Cardiac septum (tissue), 1 donor: ENCODE data around the gene NXNL2. TPM values are rescaled to one million over a fixed set of nuclear protein-coding genes. Genes with fewer than 3 reads are reported as not detected.

Source experiments
- DNase-seq: peaks from one replicate; pipeline ENCODE4 v3.0.0-alpha.2; 2020; ENCODE audit warnings: low spot score
- intact Hi-C: fragments of 100-400 bp; cut with DNase I; formaldehyde crosslinking; loops from one replicate; pipeline ENCODE4 v1.14.0; 2022
- total RNA-seq: library from RNA; stranded (reverse); fragmentation: NEBNext Ultra II Directional; extraction: Animal tissue kit (Norgen Biotek cat#: 25700); gene quantifications from one replicate; pipeline ENCODE4 v1.2.1, GENCODE V29; 2021
- donor health status: DM: no; HTN: no; CAD: no.

The NXNL2 gene
- total RNA-seq, 1 donor from 2014 or later = not detected

GRCh38 chr9:88529496-88529895 lies 5.5 kb upstream of the NXNL2 start:
- no peak for DNase-seq
- intact Hi-C loops = no loop called here

DNA sequence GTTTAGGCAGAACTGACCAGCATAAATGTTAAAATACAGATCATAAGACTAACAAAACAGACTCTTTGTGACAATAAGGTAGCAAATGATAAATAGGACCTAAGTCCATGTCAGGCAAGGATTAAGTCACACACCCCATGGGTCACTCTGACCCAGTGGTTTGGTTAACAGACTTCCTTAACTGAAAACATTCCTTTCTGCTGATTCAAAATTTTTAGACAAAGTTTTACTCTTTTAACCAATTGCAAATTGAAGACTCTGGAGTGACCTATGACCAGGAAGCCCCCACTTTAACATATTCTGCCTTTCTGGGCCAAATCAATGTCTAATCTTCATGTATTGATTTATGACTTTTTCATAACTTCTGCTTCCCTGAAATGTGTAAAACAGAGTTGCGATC lies 4.9 kb upstream of the NXNL2 start:
- intact Hi-C loops = no loop called here
- DNase-seq = no peak

DNA sequence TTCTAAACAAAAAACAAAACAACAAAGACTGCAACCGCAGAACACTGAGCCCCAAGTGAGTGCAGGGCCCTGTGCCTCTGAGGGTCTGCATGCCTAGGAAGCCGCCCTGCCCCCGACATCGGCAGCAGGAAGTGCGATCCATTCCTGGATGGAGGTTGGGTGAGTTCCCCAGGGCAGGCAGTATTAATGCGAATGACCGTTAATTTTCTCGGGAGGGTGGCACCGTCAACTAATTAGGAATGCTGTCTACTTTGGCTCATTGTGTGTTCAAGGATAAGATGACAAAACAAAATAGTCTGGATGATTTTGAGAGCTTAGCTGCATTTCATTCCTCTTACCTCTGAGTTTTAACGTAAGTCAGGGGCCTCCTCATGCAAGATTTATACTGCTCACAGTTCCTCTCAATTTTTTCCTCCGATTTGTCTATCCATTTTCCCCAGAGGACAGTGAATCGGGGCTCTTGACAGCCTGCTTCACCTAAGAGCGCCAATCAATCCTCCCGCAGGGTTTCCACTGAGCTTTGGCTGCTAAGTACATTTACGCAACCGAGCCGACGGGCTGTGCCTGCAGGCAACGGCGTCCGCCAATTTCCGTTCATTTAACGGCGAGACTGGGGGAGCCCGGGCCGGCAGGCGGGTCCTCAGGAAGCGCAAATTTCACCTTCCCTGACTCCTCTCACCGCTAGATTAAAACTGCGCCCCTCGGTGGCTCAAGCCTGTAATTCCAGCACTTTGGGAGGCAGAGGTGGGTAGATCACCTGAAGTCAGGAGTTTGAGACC lies 2.9 kb upstream of the NXNL2 start:
- intact Hi-C loops = no loop called here

DNA sequence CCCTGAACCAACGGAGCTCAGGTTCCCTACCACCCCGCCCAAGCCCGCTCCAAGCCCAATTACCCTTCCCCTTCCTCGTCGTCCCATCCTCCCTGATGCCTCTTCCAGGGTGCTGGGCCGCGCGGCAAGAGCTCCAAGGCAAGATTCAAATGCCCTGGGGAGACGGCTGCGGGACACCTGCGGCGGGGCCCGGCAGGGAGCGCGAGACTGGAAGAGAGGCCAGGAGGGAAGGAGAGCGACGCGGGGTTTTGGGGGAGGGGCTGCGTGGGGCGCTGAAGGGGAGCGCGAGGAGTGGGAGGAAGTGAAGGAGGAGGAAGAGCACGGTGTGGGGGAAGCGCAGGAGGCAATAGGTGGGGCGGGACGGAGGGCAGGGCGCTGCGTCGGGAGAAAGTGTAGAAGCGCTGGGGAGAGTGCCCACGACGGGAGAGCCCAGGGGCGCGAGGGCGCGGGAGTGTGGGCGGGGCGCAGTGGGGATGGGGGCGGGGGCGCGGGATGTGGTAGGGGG lies 975 bp upstream of the NXNL2 start:
- intact Hi-C loops = no loop called here

More for the DNA sequence above, 2.9 kb upstream of the NXNL2 start:
- no peak for DNase-seq

GRCh38 chr9:88535226-88536022 lies 446 bp downstream of the NXNL2 start:
- DNase-seq = no peak
- intact Hi-C loops = no loop called here

More for the DNA sequence above, 975 bp upstream of the NXNL2 start:
- no peak for DNase-seq

GRCh38 chr9:88536023-88536324 lies 996 bp downstream of the NXNL2 start:
- intact Hi-C loops = no loop called here
- no peak for DNase-seq

DNA sequence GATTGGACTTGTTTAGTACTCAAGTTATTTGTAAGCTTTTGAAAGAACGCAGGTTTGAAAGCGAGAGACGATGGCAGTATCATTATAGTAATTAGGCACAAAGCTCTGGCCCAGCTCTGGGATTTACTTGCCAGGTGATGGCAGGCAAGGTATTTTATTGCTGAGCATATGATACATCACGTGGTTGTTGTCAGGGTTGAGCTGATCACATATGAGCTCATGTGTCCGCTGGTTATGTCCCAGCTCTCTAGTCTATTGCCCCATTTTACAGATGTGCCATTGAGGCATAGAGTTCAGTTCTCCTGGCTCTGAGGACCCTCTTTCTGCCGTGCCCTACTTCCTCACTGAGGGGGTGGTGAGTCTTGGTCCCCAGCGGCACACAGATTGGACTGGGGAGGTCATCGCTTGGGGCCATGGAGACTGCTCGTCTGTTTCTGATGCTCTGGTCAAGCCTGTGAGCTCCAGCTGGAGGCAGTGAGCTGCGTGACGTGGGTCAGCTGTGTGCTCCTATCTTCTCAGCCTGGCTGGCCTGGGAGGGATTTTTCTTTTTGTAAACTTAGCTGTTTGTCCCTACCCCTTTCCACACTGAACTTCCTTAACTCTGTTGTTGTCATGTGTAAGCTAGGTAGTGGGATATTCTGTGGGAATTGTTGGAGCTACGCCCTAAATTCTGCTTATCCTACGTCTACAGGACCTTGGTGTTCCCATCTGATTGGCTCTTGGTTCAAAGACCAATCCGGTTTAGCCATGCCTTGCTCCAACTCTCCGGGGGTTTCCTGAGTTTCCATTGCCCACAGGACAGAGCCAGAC lies 2.2 kb downstream of the NXNL2 start:
- no peak for DNase-seq
- intact Hi-C loops = no loop called here

DNA sequence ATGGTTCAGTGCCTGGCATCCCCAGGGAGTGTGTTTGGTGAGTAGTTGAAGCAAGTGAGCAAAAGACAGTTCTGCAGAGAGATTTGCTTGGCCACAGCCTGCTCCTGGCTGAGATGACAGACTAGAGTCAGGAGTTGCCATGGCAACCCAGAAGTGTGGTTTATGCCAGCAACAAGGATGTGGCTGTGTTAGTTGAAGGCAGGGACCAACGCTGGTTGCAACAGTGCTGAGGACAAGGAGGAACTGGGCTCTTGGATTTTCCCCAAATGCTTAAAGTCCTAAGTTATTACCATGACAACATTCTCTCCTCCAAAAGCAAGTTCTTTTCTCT lies 2.7 kb downstream of the NXNL2 start:
- intact Hi-C loops = no loop called here
- no peak for DNase-seq

- DNase-seq = no peak
- intact Hi-C loops = no loop called here
Measured at GRCh38 chr9:88538311-88539085, 3.5 kb downstream of the NXNL2 start.

DNA sequence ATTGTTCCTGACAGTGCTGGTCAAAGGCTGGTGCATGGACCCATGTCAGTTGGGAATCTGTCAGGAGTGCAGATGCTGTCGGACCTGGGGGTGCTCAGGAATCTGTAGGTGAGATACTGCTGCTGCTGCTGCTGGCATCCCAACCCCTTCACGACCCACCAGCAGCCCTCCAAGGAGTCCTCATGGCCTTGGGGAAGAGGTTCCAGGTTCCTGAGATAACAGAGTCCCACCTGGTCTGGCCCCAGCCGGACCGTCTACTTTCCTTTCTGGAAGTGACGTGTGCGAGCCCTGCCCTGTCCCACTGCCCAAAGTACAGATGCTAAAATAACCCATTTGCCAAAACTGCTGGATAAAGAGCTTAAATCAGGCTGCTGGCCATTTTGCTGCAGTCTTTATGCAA lies 4.3 kb downstream of the NXNL2 start:
- no peak for DNase-seq
- intact Hi-C loops = no loop called here

DNA sequence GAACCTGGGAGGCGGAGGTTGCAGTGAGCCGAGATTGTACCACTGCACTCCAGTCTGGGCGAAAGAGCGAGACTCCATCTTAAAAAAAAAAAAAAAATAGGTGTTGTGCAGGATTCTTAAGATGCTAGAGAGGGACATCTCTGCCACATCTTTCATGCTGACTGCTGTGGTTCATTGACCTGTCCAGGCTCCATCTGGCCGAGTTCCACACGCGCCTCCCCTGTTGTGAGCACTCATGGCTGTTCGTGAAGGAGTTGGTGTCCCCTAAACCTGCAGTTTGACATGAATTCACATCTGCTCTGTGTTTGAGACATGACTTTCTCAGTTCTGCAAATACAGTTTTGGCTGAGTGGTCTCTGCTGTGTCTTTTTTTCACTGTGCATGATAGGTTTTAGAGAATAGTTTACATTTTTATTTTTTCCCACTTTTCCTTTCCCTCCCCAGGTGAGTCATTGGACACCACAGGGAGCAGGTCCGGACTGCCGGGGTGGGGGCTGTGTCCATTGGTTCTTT lies 5.3 kb downstream of the NXNL2 start:
- intact Hi-C loops = no loop called here
- no peak for DNase-seq

GRCh38 chr9:88544245-88544644 lies 9.3 kb downstream of the NXNL2 start:
- DNase-seq = no peak
- intact Hi-C loops = no loop called here

DNA sequence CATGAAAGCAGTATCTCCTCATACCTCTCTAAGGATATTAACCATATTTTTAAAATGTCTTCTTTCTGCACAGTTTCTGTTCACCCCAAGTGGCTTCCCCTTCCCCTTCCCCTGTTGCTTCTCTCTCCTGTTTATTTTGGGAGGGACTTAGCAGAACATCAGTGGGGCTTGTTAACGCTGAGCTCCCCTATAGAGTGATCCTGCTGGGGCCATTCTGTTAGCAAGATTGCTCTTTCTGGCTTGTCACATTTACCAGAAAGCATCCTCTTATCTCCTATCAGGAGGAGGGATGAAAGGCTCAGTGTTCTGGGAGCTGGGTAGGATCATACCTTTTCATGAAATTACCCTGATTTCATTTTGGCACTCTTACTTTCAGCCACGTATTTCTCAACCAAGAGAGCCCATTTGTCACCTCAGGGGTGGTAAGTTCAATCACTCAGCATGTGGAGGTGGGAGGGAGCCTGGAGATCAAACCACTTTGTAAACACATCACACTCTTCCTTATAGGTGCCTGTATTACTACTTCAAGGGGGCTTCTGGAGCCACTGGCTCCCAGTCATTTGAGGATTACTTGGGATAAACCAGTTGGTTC lies 16.7 kb downstream of the NXNL2 start:
- DNase-seq = no peak
- intact Hi-C loops = no loop called here

GRCh38 chr9:88553350-88553749 lies 18.4 kb downstream of the NXNL2 start:
- no peak for DNase-seq
- intact Hi-C loops = no loop called here

GRCh38 chr9:88555268-88555980 lies 20.4 kb downstream of the NXNL2 start:
- intact Hi-C loops = no loop called here
- no peak for DNase-seq

DNA sequence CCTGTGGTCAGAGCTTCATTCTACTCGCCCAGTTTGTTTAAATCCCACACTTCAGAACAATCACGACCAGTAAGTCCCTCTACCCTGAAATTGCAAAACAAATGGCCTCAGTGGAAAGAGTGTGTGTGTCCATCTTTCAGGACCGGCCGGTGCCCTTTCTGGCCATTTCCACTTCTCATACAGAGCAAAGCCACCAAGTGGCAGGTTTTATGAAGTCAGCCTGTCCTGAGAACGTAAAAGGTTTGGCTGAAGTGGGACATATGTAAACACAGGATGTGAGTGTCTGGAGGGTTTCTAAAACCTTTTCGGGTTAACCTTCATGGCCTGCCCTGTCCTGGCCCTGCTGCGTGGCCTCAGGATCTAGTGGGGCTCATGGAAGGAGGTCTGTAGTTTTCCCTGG lies 24.7 kb downstream of the NXNL2 start:
- no peak for DNase-seq
- intact Hi-C loops = no loop called here

DNA sequence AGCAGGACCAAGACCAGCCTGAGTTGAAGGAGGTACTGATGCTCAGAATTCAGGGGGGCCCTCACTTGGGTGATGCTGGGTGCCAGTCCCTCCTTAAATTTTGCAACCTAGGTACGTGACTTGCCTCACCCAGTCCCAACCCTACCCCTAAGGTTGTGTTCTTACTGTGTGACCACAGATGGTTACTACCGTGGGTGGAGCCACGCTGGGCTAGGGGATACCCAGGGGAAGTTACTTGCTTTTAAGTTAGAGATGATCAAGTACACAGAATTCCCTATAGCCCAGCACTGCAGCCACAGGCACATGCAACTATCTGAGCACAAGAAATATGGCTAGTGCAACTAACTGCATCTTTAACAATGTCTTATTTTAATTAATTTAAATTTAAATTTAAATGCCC lies 32.9 kb downstream of the NXNL2 start:
- intact Hi-C loops = no loop called here
- DNase-seq = no peak

GRCh38 chr9:88571419-88571818 lies 36.4 kb downstream of the NXNL2 start:
- intact Hi-C loops = no loop called here
- DNase-seq = no peak
